ENCODE data around the gene CACNA2D3. TPM values are rescaled to one million over a fixed set of nuclear protein-coding genes. Genes with fewer than 3 reads are reported as not detected.

CACNA2D3 gene
- total RNA-seq, 2 experiments from 2014 or later = not detected

DNA sequence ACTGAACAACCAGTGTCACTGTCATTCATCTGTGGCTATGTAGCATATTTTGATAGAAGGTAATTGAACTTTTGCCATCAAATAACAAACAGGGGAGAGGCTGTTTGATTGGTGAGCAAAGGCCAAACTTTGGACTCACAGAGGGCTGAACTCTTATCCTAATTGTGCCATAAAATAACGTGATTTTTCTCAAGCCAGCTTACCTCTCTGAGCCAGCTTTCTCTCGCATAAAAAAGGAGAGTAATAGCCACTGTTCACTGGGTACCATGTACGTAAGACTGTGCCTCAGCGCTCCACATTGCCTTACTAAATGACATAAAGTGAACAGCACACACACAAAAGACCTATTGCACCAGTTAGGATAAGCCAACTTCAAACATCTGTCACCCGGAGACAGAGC lies 588.6 kb downstream of the CACNA2D3 start:
- Histone ChIP-seq H2AFZ (ENCODE audit: low read length) (no peak overlapping the region), H3K4me1 (ENCODE audit: insufficient read depth, low read length, poor library complexity, severe bottlenecking) (no peaks in the 10 kb centered on the region), H3K9me2 (ENCODE audit: insufficient read depth, low read length) (no peaks in the 10 kb centered on the region), H3K79me2 (ENCODE audit: insufficient read depth, low read depth, low read length) (no peaks in the 10 kb centered on the region), H3K27ac (ENCODE audit: low read depth, low read length, poor library complexity, severe bottlenecking) (no peak overlapping the region), H3K9me3 (ENCODE audit: low read length) (no peaks in the 10 kb centered on the region), H3K4me3 (ENCODE audit: low read depth, low read length, poor library complexity, severe bottlenecking) (no peak overlapping the region), H4K20me1 (ENCODE audit: insufficient read depth, low read length) (no peaks in the 10 kb centered on the region), H3K36me3 (ENCODE audit: insufficient read depth, low read length) (no peaks in the 10 kb centered on the region), H3K4me2 (ENCODE audit: low read length) (no peak overlapping the region)
- POLR2A ChIA-PET = no interaction called here
- intact Hi-C loops (cut with micrococcal nuclease; ENCODE audit: unreplicated experiment) = no loop called here
- no TSS peak for BruUV-seq (replicated peaks)
- TF ChIP-seq, protein P1, sequence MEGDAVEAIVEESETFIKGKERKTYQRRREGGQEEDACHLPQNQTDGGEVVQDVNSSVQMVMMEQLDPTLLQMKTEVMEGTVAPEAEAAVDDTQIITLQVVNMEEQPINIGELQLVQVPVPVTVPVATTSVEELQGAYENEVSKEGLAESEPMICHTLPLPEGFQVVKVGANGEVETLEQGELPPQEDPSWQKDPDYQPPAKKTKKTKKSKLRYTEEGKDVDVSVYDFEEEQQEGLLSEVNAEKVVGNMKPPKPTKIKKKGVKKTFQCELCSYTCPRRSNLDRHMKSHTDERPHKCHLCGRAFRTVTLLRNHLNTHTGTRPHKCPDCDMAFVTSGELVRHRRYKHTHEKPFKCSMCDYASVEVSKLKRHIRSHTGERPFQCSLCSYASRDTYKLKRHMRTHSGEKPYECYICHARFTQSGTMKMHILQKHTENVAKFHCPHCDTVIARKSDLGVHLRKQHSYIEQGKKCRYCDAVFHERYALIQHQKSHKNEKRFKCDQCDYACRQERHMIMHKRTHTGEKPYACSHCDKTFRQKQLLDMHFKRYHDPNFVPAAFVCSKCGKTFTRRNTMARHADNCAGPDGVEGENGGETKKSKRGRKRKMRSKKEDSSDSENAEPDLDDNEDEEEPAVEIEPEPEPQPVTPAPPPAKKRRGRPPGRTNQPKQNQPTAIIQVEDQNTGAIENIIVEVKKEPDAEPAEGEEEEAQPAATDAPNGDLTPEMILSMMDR (conservative IDR thresholded peaks at IDR 0.05; ENCODE audit: low read length) = no peak
- TF ChIP-seq EZH2phosphoT487 (IDR thresholded peaks at IDR 0.05; ENCODE audit: borderline replicate concordance, low read depth, low read length) = no peak
- CTCF ChIA-PET (ENCODE audit: unreplicated experiment) = no interaction called here
- DNase-seq (ENCODE audit: low spot score) = no peak

DNA sequence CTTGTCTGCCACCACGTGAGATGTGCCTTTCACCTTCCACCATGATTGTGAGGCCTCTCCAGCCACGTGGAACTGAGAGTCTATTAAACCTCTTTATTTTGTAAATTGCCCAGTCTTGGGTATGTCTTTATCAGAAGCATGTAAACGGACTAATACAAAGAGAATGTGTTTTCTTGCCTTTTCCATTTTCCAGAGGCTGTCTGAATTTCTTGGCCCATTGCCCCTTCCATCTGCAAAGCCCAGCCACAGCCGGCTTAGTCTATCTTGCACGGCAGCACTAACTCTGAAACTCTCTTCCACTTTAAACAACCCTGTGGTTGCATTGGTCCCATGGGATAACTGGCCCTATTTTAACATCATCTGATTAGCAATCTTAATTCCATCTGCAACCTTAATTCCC lies 590.2 kb downstream of the CACNA2D3 start:
- H3K4me1 ChIP-seq (ENCODE audit: insufficient read depth, low read length, poor library complexity, severe bottlenecking) = no peaks in the 10 kb centered on the region
- TF ChIP-seq EZH2phosphoT487 (IDR thresholded peaks at IDR 0.05; ENCODE audit: borderline replicate concordance, low read depth, low read length) = no peak
- TF ChIP-seq, protein P1 (conservative IDR thresholded peaks at IDR 0.05; ENCODE audit: low read length) = no peak
- no peak overlapping the region for H3K4me3 ChIP-seq (ENCODE audit: low read depth, low read length, poor library complexity, severe bottlenecking)
- no peaks in the 10 kb centered on the region for H3K9me2 ChIP-seq (ENCODE audit: insufficient read depth, low read length)
- no peak for DNase-seq (ENCODE audit: low spot score)
- POLR2A ChIA-PET = no interaction called here
- no peaks in the 10 kb centered on the region for H3K36me3 ChIP-seq (ENCODE audit: insufficient read depth, low read length)
- CTCF ChIA-PET (ENCODE audit: unreplicated experiment) = interaction anchor here (0.6 kb wide), 1 partner anchor 65 kb away, joined by 3 read pairs; no protein-coding TSS in a partner anchor
- BruUV-seq (replicated peaks) = no TSS peak
- no peak overlapping the region for H2AFZ ChIP-seq (ENCODE audit: low read length)
- H3K27ac ChIP-seq (ENCODE audit: low read depth, low read length, poor library complexity, severe bottlenecking) = no peak overlapping the region
- no peaks in the 10 kb centered on the region for H3K79me2 ChIP-seq (ENCODE audit: insufficient read depth, low read depth, low read length)
- H3K4me2 ChIP-seq (ENCODE audit: low read length) = no peak overlapping the region
- intact Hi-C loops (cut with micrococcal nuclease; ENCODE audit: unreplicated experiment) = no loop called here
- no peaks in the 10 kb centered on the region for H4K20me1 ChIP-seq (ENCODE audit: insufficient read depth, low read length)
- no peaks in the 10 kb centered on the region for H3K9me3 ChIP-seq (ENCODE audit: low read length)

DNA sequence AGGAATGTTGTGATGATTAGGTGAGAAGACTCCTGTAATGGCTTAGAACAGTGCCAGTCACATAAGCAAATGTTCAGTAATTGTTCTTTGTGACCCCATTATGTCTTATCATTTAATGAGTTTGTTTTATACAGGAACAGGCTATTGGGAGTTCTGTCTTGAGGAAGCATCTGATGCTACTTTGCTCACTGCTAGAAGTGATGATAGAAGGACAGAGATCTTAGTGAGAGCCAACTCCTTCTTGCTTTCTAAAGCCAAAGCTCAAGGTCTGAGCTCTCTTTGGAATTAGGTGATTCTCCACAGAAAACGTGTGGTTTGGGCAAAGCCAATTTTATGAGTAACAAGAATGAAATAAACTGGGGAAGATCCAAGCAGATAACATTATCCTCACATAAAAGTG lies 590.7 kb downstream of the CACNA2D3 start:
- H3K4me2 ChIP-seq (ENCODE audit: low read length) = no peak overlapping the region
- TF ChIP-seq, protein P1 (conservative IDR thresholded peaks at IDR 0.05; ENCODE audit: low read length) = no peak
- no peak for TF ChIP-seq EZH2phosphoT487 (IDR thresholded peaks at IDR 0.05; ENCODE audit: borderline replicate concordance, low read depth, low read length)
- no peaks in the 10 kb centered on the region for H3K4me1 ChIP-seq (ENCODE audit: insufficient read depth, low read length, poor library complexity, severe bottlenecking)
- no peaks in the 10 kb centered on the region for H4K20me1 ChIP-seq (ENCODE audit: insufficient read depth, low read length)
- no peaks in the 10 kb centered on the region for H3K36me3 ChIP-seq (ENCODE audit: insufficient read depth, low read length)
- ChIA-PET POLR2A (no interaction called here), CTCF (ENCODE audit: unreplicated experiment) (no interaction called here)
- no peaks in the 10 kb centered on the region for H3K9me2 ChIP-seq (ENCODE audit: insufficient read depth, low read length)
- H2AFZ ChIP-seq (ENCODE audit: low read length) = no peak overlapping the region
- no peak overlapping the region for H3K27ac ChIP-seq (ENCODE audit: low read depth, low read length, poor library complexity, severe bottlenecking)
- no TSS peak for BruUV-seq (replicated peaks)
- H3K9me3 ChIP-seq (ENCODE audit: low read length) = no peaks in the 10 kb centered on the region
- intact Hi-C loops (cut with micrococcal nuclease; ENCODE audit: unreplicated experiment) = no loop called here
- no peak overlapping the region for H3K4me3 ChIP-seq (ENCODE audit: low read depth, low read length, poor library complexity, severe bottlenecking)
- no peaks in the 10 kb centered on the region for H3K79me2 ChIP-seq (ENCODE audit: insufficient read depth, low read depth, low read length)
- DNase-seq (ENCODE audit: low spot score) = no peak
